NCI-H1105 treated with DMSO at 0.1 percent for 48 hours (cell line): ENCODE data around the gene SOWAHC.

Source experiments
- DNase-seq: peaks from one replicate; lab custom pipeline; 2025; lab: John Stamatoyannopoulos, UW

SOWAHC gene

DNA sequence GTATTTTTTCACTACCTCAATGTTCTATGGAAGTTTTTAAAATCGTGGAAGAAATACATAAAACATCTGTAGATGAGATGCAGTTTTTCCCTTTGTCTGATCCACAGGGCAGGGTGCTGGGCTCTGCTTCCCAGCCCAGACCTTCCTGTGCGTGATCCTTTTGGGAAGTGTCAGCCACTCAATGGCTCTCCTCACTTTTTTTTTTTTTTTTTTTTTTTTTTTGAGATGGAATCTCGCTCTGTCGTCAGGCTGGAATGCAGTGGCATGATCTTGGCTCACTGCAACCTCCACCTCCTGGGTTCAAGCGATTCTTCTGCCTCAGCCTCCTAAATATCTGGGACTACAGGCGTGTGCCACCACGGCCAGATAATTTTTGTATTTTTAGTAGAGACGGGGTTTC, 32.8 kb downstream of the SOWAHC start:
- DNase-seq: no peak

DNA sequence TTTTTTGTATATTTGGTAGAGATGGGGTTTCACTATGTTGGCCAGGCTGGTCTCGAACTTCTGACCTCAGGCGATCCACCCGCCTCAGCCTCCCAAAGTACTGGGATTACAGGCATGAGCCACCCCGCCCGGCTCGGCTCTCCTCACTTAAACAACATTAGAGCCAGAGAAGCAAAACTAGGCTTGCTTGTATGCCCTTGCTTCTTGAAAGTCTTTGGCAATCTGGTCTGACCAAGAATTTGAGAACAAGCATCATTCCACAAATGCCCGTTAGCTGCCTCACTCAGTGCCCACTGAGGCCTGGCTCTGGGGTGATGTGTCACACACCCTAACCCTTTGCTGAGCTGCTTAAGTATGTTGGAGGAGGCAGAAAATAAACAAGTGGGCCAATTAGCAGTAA, 33.5 kb downstream of the SOWAHC start:
- DNase-seq: no peak

DNA sequence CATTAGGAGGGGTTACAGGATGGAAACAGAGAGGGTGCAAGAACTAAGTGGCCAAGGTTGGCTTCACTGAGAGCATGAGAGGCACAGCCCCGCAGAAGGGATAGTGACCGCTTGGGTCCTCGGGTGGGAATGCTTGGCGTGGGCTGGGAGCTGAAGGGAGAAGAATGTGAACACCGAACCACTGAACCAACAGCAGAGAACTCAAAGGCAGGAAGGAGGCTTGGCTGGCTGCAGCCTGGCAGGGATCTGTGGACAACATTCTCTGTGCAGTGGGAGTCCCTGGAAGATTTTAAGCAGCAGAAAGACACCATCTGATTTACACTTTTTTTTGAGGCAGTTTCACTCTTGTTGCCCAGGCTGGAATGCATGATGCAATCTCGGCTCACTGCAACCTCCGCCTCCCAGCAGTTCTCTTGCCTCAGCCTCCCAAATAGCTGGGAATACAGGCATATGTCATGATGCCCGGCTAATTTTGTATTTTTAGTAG, 33.9 kb downstream of the SOWAHC start:
- no peak for DNase-seq

DNA sequence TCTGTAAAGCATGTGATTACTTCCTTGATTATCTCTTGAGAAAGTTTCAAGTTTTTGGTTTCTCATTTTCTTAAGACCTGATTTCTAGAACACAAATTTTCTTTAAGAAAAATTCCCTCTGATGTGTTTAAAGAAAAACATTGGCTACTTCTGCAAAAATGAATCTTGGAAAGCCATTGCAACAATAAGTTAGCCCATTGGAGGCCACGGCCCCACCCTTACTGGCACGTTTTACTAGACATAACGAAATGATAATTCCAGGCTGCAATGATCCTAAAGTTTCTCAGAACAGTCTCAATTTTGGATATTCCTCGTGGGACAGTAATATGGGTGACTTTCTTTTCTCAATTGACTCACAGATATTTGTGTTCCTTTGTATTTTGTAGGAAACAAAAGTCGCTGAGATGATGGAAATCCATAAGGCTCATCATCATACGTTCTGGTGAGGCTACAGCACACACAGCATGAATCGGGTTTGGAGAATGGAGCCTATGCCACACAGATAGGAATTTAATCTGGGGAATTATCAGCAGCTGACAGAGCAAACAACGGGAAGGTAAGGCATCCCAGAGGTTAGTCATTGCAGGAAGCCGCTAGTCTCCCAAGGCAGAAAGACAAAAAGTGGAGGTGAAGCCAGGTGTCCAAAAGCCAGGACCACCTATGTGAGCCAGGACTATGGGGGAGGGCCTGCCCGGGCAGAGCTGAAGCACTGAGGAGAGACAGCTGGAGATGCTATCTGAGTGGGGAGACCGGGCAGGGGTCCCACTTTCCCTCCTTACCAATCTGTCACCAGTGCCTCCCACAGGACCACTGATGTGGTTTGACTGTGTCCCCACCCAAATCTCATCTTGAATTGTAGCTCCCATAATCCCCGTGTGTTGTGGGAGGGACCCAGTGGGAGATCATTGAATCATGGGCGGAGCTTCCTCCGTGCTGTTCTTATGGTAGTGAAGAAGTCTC, 35.9 kb downstream of the SOWAHC start:
- no peak for DNase-seq

DNA sequence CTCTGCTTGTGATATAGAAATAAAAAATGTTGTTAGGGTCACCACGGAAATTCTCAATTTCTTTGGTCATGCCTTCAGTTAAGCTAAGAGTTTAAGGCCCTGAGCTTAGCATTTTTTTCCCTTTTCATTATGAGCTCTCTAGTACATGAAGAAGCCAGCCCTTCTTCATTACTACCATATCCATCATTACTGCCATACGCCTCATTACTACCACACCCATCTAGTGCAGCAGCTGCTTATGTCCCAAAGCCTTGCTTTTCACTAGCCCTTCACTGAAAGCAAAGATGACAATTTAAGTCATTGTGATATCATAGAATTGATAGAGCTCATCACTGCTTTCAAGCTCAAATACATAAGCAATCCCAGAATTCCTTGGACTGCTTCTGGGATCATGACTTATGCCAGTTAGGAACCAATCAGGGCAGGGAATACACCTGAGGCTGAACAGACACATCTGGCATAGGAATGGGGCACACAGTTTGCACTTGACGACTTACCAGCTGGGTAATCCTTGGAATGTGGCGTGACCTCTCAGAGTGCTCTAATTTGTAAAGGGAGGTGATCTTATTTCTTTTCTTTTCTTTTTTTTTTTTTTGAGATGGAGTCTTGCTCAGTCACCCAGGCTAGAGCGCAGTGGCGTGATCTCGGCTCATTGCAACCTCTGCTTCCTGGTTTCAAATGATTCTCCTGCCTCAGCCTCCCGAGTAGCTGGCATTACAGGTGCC, 40.3 kb downstream of the SOWAHC start:
- DNase-seq: no peak

DNA sequence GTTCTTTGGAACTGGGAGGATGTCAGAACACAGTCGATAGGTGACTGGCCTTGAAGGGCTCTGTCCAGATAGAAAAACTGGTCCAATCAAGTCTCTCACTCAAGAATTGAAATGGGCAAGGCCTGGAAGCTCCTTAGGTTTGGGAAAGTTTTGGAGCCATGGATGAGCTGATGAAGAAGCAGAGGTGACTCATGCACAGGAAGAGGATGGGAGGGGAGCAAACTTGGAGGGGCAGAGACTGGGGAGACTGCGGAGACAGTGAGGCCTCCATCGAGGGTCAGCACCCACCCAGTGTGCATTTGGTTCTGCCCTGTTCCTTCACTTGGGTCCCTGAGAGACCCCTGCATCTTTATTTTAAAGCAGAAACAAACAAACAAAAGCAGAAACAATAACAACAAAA, 41.1 kb downstream of the SOWAHC start:
- DNase-seq: no peak

DNA sequence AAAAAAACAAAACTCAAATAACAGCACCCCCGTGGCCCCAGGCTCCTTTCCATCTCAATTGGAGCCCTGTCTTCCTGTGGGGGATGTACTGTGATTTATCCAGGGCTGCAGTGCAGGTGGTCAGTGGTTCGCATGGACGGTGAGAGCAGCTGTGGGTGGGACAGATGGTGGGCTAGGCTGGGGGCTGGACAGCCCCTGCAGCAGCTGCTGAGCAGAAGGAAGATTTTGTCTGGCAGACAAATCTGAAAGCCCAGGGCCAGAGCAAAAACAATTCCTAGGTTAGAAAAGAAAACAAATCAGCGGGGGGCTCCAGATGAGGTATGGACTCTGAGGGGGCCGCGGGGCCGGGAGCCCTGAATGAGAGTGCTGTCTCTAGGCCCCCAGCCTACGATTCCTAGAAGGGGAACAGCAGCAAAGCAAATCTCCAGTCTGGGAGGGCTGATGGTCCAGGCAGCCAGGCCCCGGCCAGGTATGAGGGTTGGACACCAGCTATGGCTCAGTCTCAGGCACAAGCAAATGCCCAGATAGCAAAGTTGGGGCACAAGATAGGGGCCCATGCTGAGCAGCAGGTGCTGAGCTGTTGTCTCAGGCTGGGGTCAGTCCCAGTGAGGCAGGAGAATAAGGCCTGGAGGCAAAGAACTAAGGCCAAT, 45.4 kb downstream of the SOWAHC start:
- no peak for DNase-seq

DNA sequence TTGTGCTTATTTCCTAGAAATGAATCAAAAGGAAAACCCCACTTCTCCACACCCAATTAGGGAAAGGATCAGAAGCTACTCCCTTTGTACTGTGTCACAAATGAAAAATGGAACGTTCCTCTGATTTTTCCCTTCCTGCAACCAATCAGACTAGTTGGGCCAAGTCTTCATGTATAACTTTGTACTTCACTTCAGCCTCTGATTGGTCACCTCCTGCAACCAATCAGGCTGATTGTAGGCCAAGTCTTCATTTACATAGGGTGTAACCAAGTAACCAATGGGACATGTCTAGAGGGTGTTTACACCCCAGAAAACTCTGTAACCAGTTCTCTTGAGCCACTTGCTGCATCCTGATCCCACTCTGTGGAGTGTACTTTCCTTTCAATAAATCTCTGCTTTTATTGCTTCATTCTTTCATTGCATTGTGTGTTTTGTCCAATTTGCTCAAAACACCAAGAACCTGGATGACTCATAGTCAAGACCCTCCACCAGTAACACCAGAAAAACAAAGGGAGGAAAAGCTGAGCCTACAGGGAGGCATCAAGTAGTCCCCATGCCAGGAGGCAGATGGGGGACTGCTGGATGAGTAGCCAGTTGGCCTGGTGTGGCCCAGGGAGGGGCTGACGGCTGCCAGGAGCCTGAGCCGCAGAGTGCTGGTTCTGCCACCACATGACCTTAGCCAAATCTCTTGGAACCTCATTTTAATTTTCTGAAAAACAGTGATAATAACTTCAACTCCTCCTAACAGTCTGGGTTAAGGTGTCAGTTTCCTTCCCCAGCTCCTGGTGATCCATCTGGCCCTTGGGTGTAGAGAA, 46.1 kb downstream of the SOWAHC start:
- DNase-seq: no peak

DNA sequence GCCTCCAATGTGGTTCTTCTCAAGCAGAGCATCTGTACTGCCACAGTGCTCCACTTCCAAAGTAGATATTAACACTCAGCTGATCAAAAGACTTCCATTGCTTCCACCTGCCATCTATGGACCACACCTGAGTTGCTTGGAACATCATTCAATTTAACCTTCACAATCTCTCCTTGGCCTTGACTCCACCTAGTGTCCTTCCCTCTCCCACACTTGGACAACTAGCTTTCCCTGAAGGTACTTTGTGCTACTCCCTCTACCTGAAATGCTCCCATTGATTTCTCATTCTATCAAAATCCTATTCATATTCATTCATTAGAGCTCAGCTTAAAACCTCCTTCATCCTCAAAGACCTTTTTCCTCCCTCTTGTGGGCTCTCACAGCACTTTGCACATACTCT, 48.7 kb downstream of the SOWAHC start:
- DNase-seq: no peak

DNA sequence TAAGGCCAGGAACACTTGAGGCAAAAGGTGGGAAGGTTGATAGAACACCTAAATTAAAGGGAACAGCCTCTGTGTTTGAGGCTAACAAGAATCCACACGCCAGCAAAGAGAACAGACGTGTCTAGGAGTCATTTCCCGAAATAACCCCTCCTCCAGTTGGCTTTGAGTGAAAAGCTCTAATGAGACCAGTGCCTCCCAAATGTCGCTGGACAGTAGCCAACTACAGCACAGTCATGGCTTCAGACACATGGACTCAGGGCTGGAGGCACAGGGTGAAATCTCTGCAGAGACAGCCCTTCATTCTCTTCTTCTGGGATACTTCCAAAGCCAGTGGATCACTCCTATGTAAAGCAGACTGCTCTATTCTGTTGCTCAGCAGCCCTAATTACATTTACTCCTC, 49.6 kb downstream of the SOWAHC start:
- DNase-seq: peak; percentile 74

DNA sequence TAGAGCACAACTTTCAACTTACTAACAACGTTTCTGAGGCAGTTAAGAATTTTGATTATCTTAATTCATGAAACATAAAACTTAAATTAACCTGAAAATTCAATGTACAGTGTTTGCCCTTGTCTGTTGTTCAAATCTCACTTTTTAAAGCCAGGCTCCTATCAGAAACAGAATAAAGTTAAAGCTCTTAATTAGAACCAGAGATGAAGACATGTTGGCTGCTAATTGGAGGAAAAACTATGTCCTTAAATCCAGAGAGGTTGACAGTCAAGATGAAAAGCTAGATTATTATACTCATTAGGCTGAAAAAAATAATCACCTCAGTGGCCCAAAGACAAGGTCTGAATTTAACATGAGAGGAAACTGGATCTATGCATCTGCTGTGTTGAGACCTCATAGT, 52.3 kb downstream of the SOWAHC start:
- no peak for DNase-seq
